Measurements from ENCODE around the gene HHATL. TPM values are rescaled to one million over a fixed set of nuclear protein-coding genes. Genes with fewer than 3 reads are reported as not detected.

Gene HHATL
- total RNA-seq, 4 donors from 2014 or later: 0.62 to 1.3 TPM; not detected in 2

DNA sequence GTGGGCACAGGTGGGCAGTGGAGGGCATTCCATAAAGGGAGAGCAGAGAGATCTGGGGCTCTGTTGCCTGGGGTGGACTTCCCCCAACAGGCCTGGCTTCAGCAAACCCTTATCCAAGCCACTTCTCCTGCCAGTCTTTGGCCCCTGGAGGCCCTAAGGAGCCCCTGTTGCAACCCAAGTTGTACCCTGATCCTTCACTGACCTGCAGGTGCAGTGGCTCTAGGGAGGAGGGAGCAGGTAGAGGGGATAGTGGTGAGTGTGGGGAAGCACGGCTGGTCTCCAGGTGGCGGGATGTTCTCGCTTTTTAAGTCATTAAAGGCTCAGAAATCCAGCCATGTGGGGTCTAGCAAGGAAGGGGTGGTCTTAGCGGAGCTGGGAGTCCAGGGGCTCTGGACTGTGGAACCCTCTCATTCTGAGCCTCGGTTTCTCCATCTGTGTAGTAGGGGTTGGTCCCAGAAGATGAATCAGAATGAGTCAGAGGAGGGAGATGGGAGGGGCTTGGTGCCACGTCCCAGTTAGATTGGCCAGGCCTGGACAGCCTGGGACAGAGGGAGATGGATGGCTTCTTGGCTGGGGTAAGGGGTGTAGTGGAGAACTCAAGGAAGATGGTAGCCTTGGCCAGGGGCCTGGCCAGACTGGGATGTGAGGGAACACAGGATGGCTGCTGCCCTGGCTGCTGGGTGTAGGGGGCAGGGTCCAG lies 46.5 kb downstream of the HHATL start:
- Histone ChIP-seq H3K36me3 (no peaks in the 10 kb centered on the region), H3K27ac (peak overlapping the region; percentile 98 to 99), H3K27me3 (no peaks in the 10 kb centered on the region), H3K4me3 (no peak overlapping the region), H3K4me1 (peaks cover 3 to 21% of the 10 kb centered on the region in 2 donors), H3K9me3 (no peaks in the 10 kb centered on the region)
- TF ChIP-seq, protein P1, sequence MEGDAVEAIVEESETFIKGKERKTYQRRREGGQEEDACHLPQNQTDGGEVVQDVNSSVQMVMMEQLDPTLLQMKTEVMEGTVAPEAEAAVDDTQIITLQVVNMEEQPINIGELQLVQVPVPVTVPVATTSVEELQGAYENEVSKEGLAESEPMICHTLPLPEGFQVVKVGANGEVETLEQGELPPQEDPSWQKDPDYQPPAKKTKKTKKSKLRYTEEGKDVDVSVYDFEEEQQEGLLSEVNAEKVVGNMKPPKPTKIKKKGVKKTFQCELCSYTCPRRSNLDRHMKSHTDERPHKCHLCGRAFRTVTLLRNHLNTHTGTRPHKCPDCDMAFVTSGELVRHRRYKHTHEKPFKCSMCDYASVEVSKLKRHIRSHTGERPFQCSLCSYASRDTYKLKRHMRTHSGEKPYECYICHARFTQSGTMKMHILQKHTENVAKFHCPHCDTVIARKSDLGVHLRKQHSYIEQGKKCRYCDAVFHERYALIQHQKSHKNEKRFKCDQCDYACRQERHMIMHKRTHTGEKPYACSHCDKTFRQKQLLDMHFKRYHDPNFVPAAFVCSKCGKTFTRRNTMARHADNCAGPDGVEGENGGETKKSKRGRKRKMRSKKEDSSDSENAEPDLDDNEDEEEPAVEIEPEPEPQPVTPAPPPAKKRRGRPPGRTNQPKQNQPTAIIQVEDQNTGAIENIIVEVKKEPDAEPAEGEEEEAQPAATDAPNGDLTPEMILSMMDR (IDR thresholded peaks at IDR 0.05): no peak
- TF ChIP-seq POLR2A (IDR thresholded peaks at IDR 0.05): no peak
- peak in 1 of 2 donors; percentile 51 for DNase-seq
- intact Hi-C loops (cut with DNase I; ENCODE audit: low total_unique reads): loop anchor here (10.0 kb wide), 1 partner anchor 51 kb away; the partner anchor contains the start of gene NKTR

DNA sequence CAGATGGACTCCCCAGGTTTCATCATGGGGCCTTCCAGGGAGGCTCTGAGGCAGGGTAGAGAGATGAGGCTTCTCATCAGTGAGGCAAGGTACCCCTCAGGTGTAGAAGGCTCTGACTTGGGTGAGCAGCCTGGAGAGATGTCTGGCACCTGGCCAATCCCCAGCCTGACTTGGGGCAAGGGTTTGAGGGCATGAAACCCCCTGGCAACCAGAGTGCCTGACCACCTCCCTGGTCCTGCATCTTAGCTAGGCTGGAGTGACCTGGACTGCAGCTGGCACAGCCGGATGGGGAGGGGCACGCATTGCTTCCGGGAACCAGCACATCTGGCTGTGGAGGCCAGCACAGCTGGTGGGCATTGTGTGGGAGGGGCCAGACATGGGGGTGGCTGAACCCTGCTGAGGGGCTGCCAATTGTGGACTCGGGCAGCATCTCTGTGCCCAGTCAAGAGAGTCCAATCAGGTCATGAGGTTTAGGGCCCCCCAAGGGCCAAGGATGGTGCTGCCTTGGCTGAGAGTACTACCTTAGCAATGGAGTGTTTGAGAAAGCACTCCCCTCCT lies 47.2 kb downstream of the HHATL start:
- TF ChIP-seq, protein P1 (IDR thresholded peaks at IDR 0.05): no peak
- TF ChIP-seq POLR2A (IDR thresholded peaks at IDR 0.05): no peak
- H3K4me1 ChIP-seq: peaks cover 3 to 21% of the 10 kb centered on the region in 2 donors
- DNase-seq: peak in 1 of 2 donors; percentile 53
- H3K27me3 ChIP-seq: no peaks in the 10 kb centered on the region
- H3K9me3 ChIP-seq: no peaks in the 10 kb centered on the region
- intact Hi-C loops (cut with DNase I; ENCODE audit: low total_unique reads): loop anchor here (10.0 kb wide), 1 partner anchor 51 kb away; the partner anchor contains the start of gene NKTR
- H3K36me3 ChIP-seq: no peaks in the 10 kb centered on the region
- peak overlapping the region; percentile 98 to 99 for H3K27ac ChIP-seq
- peak overlapping the region; percentile 87 to 88 for H3K4me3 ChIP-seq

DNA sequence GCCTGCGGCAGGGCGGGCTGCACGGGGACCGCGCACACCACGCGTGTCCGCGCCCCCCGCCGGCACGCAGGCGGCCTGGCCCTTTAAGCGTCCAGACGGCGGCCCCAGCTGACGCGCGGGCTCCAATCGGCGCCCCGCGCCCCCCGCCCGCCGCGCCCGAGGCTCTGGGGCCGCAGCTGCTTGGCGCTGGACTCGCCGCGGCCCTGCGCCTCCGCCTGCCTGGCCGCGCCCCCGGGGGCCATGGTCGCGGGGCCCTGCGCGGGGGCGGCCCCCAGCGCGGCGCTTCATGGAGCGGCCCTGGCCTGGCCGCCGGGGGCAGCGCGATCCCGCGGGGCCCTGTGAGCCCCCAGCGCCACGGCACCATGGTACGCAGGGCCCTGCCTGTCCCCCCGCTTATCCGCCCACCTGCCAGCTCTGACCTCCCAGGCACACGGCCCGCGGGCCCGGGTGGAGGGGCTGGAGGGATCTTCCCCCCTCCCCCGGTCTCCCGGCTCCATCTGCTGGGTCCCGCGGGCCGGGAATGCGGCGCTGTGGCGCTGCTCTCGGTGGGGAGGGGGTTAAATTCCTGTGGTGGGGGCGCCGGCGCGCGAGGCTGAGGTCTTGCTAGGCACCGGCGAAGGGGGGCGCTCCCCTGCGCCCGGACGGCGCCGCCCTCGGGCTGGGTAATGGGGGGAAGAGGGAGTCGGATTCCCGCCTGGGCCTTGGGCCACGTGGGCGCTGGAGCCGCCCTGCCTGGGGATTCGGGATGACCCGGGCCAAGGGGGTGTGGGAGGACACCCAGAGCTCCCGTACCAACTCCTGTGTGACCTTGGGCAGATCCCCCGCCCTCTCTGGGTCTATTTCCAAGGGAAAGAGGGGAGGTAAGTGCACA lies 48.0 kb downstream of the HHATL start:
- DNase-seq: peak; percentile 63 to 69
- intact Hi-C loops (cut with DNase I; ENCODE audit: low total_unique reads): loop anchor here (10.0 kb wide), 1 partner anchor 50 kb away; the partner anchor contains the start of gene NKTR
- Histone ChIP-seq H3K27ac (peak overlapping the region; percentile 98 to 99), H3K4me1 (peaks cover 3 to 21% of the 10 kb centered on the region in 2 donors), H3K4me3 (peak overlapping the region; percentile 87 to 88), H3K27me3 (no peaks in the 10 kb centered on the region), H3K9me3 (no peaks in the 10 kb centered on the region), H3K36me3 (no peaks in the 10 kb centered on the region)
- peak; percentile 33 to 36 for TF ChIP-seq POLR2A (IDR thresholded peaks at IDR 0.05)
- TF ChIP-seq, protein P1 (IDR thresholded peaks at IDR 0.05): peak in 1 of 4 experiments; percentile 20

DNA sequence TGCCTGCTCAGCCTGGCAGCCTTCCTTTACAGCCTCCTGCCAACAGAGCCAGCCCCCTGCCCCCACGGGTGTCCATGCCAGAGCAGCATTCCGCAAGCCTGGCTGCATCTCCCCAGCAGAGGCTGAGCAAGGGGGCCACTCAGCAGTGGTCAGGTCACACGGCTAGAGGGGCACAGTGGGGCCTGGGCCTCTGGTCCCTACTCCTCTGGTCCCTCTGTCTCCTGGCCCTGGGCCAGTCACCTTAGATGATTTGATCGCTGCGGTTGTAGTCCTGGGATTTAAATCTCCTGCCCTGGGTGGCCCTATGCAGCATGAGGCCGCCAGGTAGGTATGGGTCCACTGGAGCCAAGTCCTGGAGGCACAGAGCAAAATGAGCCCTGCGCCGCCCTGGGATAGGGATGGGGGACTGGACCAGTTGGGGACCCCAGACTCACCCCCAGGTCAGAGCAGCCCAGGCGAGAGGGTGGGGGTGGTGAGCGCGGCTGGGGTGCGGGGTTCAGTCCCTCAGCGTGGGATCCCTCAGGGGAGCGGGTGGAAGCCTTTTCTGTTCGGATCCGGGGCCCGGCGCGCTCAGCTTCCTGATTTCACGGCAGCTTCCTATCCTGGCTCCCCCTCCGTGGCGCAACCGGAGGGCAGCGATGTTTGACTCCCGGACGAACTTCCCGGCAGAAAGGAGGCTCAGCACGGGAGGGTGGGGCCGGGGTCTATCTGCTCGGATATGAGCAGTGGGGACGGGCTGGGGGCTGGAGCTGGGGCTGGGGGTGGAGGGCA lies 48.9 kb downstream of the HHATL start, which contains the start of gene ZBTB47:
Gene ZBTB47 (plus strand): TSS at position 138 of the 771 bp plus-strand sequence. CDS start 4,659 bp downstream, outside the sequence.
- no peaks in the 10 kb centered on the region for H3K36me3 ChIP-seq
- intact Hi-C loops (cut with DNase I; ENCODE audit: low total_unique reads): loop anchor here (10.0 kb wide), 1 partner anchor 49 kb away; the partner anchor contains the start of gene NKTR
- TF ChIP-seq, protein P1 (IDR thresholded peaks at IDR 0.05): no peak
- no peak for TF ChIP-seq POLR2A (IDR thresholded peaks at IDR 0.05)
- no peaks in the 10 kb centered on the region for H3K9me3 ChIP-seq
- peak within 1 kb of the TSS; percentile 87 to 88 for H3K4me3 ChIP-seq
- peak in 1 of 2 donors; percentile 60 for DNase-seq
- peaks cover 3 to 21% of the 10 kb centered on the region in 2 donors for H3K4me1 ChIP-seq
- no peaks in the 10 kb centered on the region for H3K27me3 ChIP-seq
- H3K27ac ChIP-seq: peak within 1 kb of the TSS; percentile 98 to 99

Measured in uterus (tissue), 4 donors.